Measurements from ENCODE around the gene SECISBP2. TPM values are rescaled to one million over a fixed set of nuclear protein-coding genes. Genes with fewer than 3 reads are reported as not detected.

SECISBP2 gene
- polyA plus RNA-seq, 2 of the 4 experiments (the other 2 are of a cell fraction): 16.3 to 43.4 TPM

GRCh38 chr9:89384783-89385182 lies 66.5 kb downstream of the SECISBP2 start:
- TF ChIP-seq HOXA7 (CRISPR knock-in tag; IDR thresholded peaks at IDR 0.05): no peak
- TF ChIP-seq, protein P1, sequence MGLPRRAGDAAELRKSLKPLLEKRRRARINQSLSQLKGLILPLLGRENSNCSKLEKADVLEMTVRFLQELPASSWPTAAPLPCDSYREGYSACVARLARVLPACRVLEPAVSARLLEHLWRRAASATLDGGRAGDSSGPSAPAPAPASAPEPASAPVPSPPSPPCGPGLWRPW (IDR thresholded peaks at IDR 0.05): no peak
- no peak for TF ChIP-seq FOSB (CRISPR knock-in tag; IDR thresholded peaks at IDR 0.05)
- TF ChIP-seq E2F6 (IDR thresholded peaks at IDR 0.05; ENCODE audit: borderline replicate concordance, low read depth): no peak
- TF ChIP-seq SREBF2 (IDR thresholded peaks at IDR 0.05): no peak
- TF ChIP-seq ZSCAN20 (CRISPR knock-in tag; IDR thresholded peaks at IDR 0.05): no peak
- TF ChIP-seq HOXB13 (CRISPR knock-in tag; IDR thresholded peaks at IDR 0.05; ENCODE audit: low read depth): no peak
- no peak for TF ChIP-seq CEBPB (IDR thresholded peaks at IDR 0.05)
- no peak for TF ChIP-seq ZFP36 (IDR thresholded peaks at IDR 0.05; ENCODE audit: borderline replicate concordance, partially characterized antibody)
- no peak for TF ChIP-seq RAD21 (conservative IDR thresholded peaks at IDR 0.05 in 1 of 2, IDR thresholded peaks at IDR 0.05 in 1 of 2)
- TF ChIP-seq, protein P2, sequence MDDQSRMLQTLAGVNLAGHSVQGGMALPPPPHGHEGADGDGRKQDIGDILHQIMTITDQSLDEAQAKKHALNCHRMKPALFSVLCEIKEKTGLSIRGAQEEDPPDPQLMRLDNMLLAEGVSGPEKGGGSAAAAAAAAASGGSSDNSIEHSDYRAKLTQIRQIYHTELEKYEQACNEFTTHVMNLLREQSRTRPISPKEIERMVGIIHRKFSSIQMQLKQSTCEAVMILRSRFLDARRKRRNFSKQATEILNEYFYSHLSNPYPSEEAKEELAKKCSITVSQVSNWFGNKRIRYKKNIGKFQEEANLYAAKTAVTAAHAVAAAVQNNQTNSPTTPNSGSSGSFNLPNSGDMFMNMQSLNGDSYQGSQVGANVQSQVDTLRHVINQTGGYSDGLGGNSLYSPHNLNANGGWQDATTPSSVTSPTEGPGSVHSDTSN (IDR thresholded peaks at IDR 0.05): no peak
- no peak for TF ChIP-seq BHLHE40 (IDR thresholded peaks at IDR 0.05; ENCODE audit: low read depth, low read length)
- TF ChIP-seq HOXB5 (CRISPR knock-in tag; IDR thresholded peaks at IDR 0.05): no peak
- no peak for TF ChIP-seq MAFK (IDR thresholded peaks at IDR 0.05; ENCODE audit: partially characterized antibody)
- FAIRE-seq (no peak), DNase-seq (ENCODE audit: low read depth in 1 of 2, low spot score in 1 of 2) (no peak), ATAC-seq (no peak)
- ChIA-PET POLR2A (no interaction called here), CTCF (interaction anchor here (1.6 kb wide), 1 partner anchor 164 kb away, joined by 4 read pairs; no protein-coding TSS in a partner anchor)
- WGBS (ENCODE audit: missing lambda C conversion rate): 92% methylated on average over 6 of the region's 15 CpGs
- H3K27ac ChIP-seq: no peak overlapping the region
- no peaks in the 10 kb centered on the region for H3K9me3 ChIP-seq
- no peak overlapping the region for H3K4me2 ChIP-seq
- peaks cover 6% of the 10 kb centered on the region; the same call in 1 of the 3 replicates for H3K4me1 ChIP-seq
- H3K4me3 ChIP-seq: no peak overlapping the region

DNA sequence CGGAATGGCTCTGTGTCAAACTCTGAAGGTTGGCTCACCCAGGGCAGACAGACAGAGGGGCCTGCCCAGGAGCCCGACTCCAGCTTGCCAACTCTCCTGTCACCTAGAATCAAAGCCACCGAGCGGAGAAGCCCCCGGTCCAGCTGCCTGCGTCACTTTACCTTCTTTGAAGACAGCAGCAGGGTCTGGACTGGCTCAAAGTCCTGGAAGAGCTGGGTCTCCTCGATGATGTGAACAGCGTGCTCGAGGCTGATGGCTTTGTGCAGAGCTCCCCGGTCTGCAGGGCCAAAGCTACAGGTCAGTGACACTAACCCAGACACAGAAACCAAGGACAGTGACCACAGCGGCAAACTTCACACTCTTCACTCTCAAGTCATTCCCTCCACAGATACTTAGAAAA lies 67.9 kb downstream of the SECISBP2 start:
- POLR2A ChIA-PET: no interaction called here
- DNase-seq (ENCODE audit: low read depth in 1 of 2, low spot score in 1 of 2): no peak
- Histone ChIP-seq H3K4me2 (no peak overlapping the region), H3K4me3 (no peak overlapping the region), H3K27ac (no peak overlapping the region), H3K4me1 (peaks cover 6% of the 10 kb centered on the region; the same call in 1 of the 3 replicates), H3K9me3 (no peaks in the 10 kb centered on the region)
- WGBS (ENCODE audit: missing lambda C conversion rate): 89% methylated on average over 11 of the region's 11 CpGs
- ATAC-seq: no peak
- no peak for FAIRE-seq
- TF ChIP-seq JUNB (IDR thresholded peaks at IDR 0.05) (no peak), KDM5A (IDR thresholded peaks at IDR 0.05) (no peak), ATOH8 (CRISPR knock-in tag; IDR thresholded peaks at IDR 0.05; ENCODE audit: low read depth) (no peak), HMGXB4 (CRISPR knock-in tag; IDR thresholded peaks at IDR 0.05; ENCODE audit: borderline replicate concordance) (no peak), GATA3 (IDR thresholded peaks at IDR 0.05; ENCODE audit: borderline replicate concordance) (no peak), RARB (CRISPR knock-in tag; IDR thresholded peaks at IDR 0.05) (no peak), TFCP2L1 (CRISPR knock-in tag; IDR thresholded peaks at IDR 0.05) (no peak), ZNF302 (CRISPR knock-in tag; IDR thresholded peaks at IDR 0.05) (no peak), HDAC2 (IDR thresholded peaks at IDR 0.05) (no peak), HEYL (CRISPR knock-in tag; IDR thresholded peaks at IDR 0.05) (no peak), RFX5 (IDR thresholded peaks at IDR 0.05) (no peak), E2F6 (IDR thresholded peaks at IDR 0.05; ENCODE audit: borderline replicate concordance, low read depth) (no peak), HOXB13 (CRISPR knock-in tag; IDR thresholded peaks at IDR 0.05; ENCODE audit: low read depth) (no peak)
- CTCF ChIA-PET: no interaction called here
